ENCODE measurements around the gene MLNR.

The MLNR gene

GRCh38 chr13:49214917-49215376 is 5.2 kb upstream of the MLNR start:
- no peak overlapping the region for H3K4me3 ChIP-seq (ENCODE audit: control insufficient read depth, low read depth, low read length)
- DNase-seq (ENCODE audit: low read depth): no peak
- TF ChIP-seq CTCF (IDR thresholded peaks at IDR 0.05; ENCODE audit: control insufficient read depth, insufficient read depth, low read depth, low read length, missing control alignments): peak; percentile 7

- DNase-seq (ENCODE audit: low read depth): no peak
- H3K4me3 ChIP-seq (ENCODE audit: control insufficient read depth, low read depth, low read length): no peak overlapping the region
- no peak for TF ChIP-seq CTCF (IDR thresholded peaks at IDR 0.05; ENCODE audit: control insufficient read depth, insufficient read depth, low read depth, low read length, missing control alignments)
Observed at GRCh38 chr13:49216334-49216733, 3.8 kb upstream of the MLNR start.

GRCh38 chr13:49217962-49218492 is 2.1 kb upstream of the MLNR start:
- no peak overlapping the region for H3K4me3 ChIP-seq (ENCODE audit: control insufficient read depth, low read depth, low read length)
- no peak for DNase-seq (ENCODE audit: low read depth)
- no peak for TF ChIP-seq CTCF (IDR thresholded peaks at IDR 0.05; ENCODE audit: control insufficient read depth, insufficient read depth, low read depth, low read length, missing control alignments)

GRCh38 chr13:49218493-49219051 is 1.6 kb upstream of the MLNR start:
- H3K4me3 ChIP-seq (ENCODE audit: control insufficient read depth, low read depth, low read length): no peak overlapping the region
- no peak for DNase-seq (ENCODE audit: low read depth)
- no peak for TF ChIP-seq CTCF (IDR thresholded peaks at IDR 0.05; ENCODE audit: control insufficient read depth, insufficient read depth, low read depth, low read length, missing control alignments)

GRCh38 chr13:49219647-49220035 is 497 bp upstream of the MLNR start:
- peak overlapping the region; percentile 19 for H3K4me3 ChIP-seq (ENCODE audit: control insufficient read depth, low read depth, low read length)
- TF ChIP-seq CTCF (IDR thresholded peaks at IDR 0.05; ENCODE audit: control insufficient read depth, insufficient read depth, low read depth, low read length, missing control alignments): no peak
- no peak for DNase-seq (ENCODE audit: low read depth)

GRCh38 chr13:49220856-49221589 is 885 bp downstream of the MLNR start:
- no peak overlapping the region for H3K4me3 ChIP-seq (ENCODE audit: control insufficient read depth, low read depth, low read length)
- DNase-seq (ENCODE audit: low read depth): no peak
- no peak for TF ChIP-seq CTCF (IDR thresholded peaks at IDR 0.05; ENCODE audit: control insufficient read depth, insufficient read depth, low read depth, low read length, missing control alignments)

Measured in AG09309 (cell line).